Vagina (tissue), 2 donors: Measurements from ENCODE around the gene FHIT. TPM values are rescaled to one million over a fixed set of nuclear protein-coding genes. Genes with fewer than 3 reads are reported as not detected.

Experiments
- DNase-seq, 2 donors: peaks; one replicate each; pipeline ENCODE4 v3.0.0-alpha.2; 2017; ENCODE audit errors: extremely low spot score in 2 of 2
- H3K27ac ChIP-seq: fragments of 200-600 bp; sonication (generic); one replicate; pipeline ENCODE4 v1.5.1; 2019
- H3K27me3 ChIP-seq: fragments of 200-600 bp; sonication (generic); one replicate; pipeline ENCODE4 v1.5.1; 2019
- H3K36me3 ChIP-seq, 2 donors: fragments of 200-600 bp; sonication (generic); one replicate each; pipeline ENCODE4 v1.5.1; 2017 to 2019
- H3K4me1 ChIP-seq: fragments of 200-600 bp; sonication (generic); one replicate; pipeline ENCODE4 v1.5.1; 2019
- H3K4me3 ChIP-seq, 2 donors: fragments of 200-600 bp; sonication (generic); 1 replicate in 1 of 2; 2 replicates in 1 of 2; pipeline ENCODE4 v1.5.1; 2016 to 2019
- H3K9me3 ChIP-seq: fragments of 200-600 bp; sonication (generic); one replicate; pipeline ENCODE4 v1.5.1; 2019
- CTCF ChIP-seq, 3 experiments: fragments of 450-650 bp in 2 of 3; fragments of 200-600 bp in 1 of 3; sonication (generic) in 1 of 3; IDR thresholded peaks; one replicate each; pipeline ENCODE4 v1.5.1; 2017 to 2019; ENCODE audit warnings: antibody characterized with exemption in 3 of 3, mild to moderate bottlenecking in 2 of 3, moderate library complexity in 2 of 3
- POLR2A ChIP-seq, 2 donors: fragments of 450-650 bp; IDR thresholded peaks; one replicate each; pipeline ENCODE4 v1.6.1; 2017; ENCODE audit warnings: antibody characterized with exemption in 2 of 2, mild to moderate bottlenecking in 2 of 2, moderate library complexity in 2 of 2
- POLR2AphosphoS5 ChIP-seq, 2 donors: sonication (generic); formaldehyde crosslinking; IDR thresholded peaks; one replicate each; pipeline ENCODE4 v1.9.0; 2017; ENCODE audit warnings: antibody characterized with exemption in 2 of 2, mild to moderate bottlenecking in 2 of 2, low read depth in 1 of 2; ENCODE audit not compliant: insufficient read depth in 1 of 2
- intact Hi-C: fragments of 100-400 bp; cut with DNase I; formaldehyde crosslinking; loops from one replicate; pipeline ENCODE4 v1.15.1; 2023
- total RNA-seq: library from RNA; depleted of rRNA; stranded (reverse); fragments of >200 nt; gene quantifications from one replicate; pipeline ENCODE4 v1.2.3, GENCODE V29; 2016

The FHIT gene
- total RNA-seq, 1 donor from 2014 or later = 7.9 TPM

GRCh38 chr3:60781935-60782334 lies 469.3 kb downstream of the FHIT start:
- Histone ChIP-seq H3K4me3 (no peak overlapping the region), H3K27ac (no peak overlapping the region), H3K36me3 (no peaks in the 10 kb centered on the region), H3K27me3 (no peaks in the 10 kb centered on the region), H3K4me1 (no peaks in the 10 kb centered on the region), H3K9me3 (no peaks in the 10 kb centered on the region)
- DNase-seq = no peak
- TF ChIP-seq POLR2A (IDR thresholded peaks at IDR 0.05) (no peak), CTCF (IDR thresholded peaks at IDR 0.05) (no peak), POLR2AphosphoS5 (IDR thresholded peaks at IDR 0.05; ENCODE audit: insufficient read depth in 1 of 2, low read depth in 1 of 2) (no peak)
- intact Hi-C loops = no loop called here

GRCh38 chr3:60779637-60780036 lies 471.6 kb downstream of the FHIT start:
- H3K36me3 ChIP-seq = no peaks in the 10 kb centered on the region
- TF ChIP-seq POLR2A (IDR thresholded peaks at IDR 0.05) (no peak), POLR2AphosphoS5 (IDR thresholded peaks at IDR 0.05; ENCODE audit: insufficient read depth in 1 of 2, low read depth in 1 of 2) (no peak), CTCF (IDR thresholded peaks at IDR 0.05) (no peak)
- H3K27ac ChIP-seq = no peak overlapping the region
- DNase-seq = no peak
- H3K27me3 ChIP-seq = no peaks in the 10 kb centered on the region
- intact Hi-C loops = no loop called here
- no peak overlapping the region for H3K4me3 ChIP-seq
- no peaks in the 10 kb centered on the region for H3K4me1 ChIP-seq
- no peaks in the 10 kb centered on the region for H3K9me3 ChIP-seq

- TF ChIP-seq POLR2AphosphoS5 (IDR thresholded peaks at IDR 0.05; ENCODE audit: insufficient read depth in 1 of 2, low read depth in 1 of 2) (no peak), CTCF (IDR thresholded peaks at IDR 0.05) (no peak), POLR2A (IDR thresholded peaks at IDR 0.05) (no peak)
- intact Hi-C loops = no loop called here
- Histone ChIP-seq H3K4me1 (no peaks in the 10 kb centered on the region), H3K27ac (no peak overlapping the region), H3K27me3 (no peaks in the 10 kb centered on the region), H3K36me3 (no peaks in the 10 kb centered on the region), H3K4me3 (no peak overlapping the region), H3K9me3 (no peaks in the 10 kb centered on the region)
- DNase-seq = no peak
Observed at GRCh38 chr3:60775985-60776384, 475.3 kb downstream of the FHIT start.

- no peaks in the 10 kb centered on the region for H3K4me1 ChIP-seq
- intact Hi-C loops = no loop called here
Observed at GRCh38 chr3:60774617-60775016, 476.6 kb downstream of the FHIT start.

GRCh38 chr3:60772584-60772983 lies 478.7 kb downstream of the FHIT start:
- no peaks in the 10 kb centered on the region for H3K9me3 ChIP-seq
- no peak overlapping the region for H3K4me3 ChIP-seq
- intact Hi-C loops = no loop called here
- no peak overlapping the region for H3K27ac ChIP-seq
- H3K36me3 ChIP-seq = no peaks in the 10 kb centered on the region
- TF ChIP-seq POLR2A (IDR thresholded peaks at IDR 0.05) (no peak), CTCF (IDR thresholded peaks at IDR 0.05) (no peak), POLR2AphosphoS5 (IDR thresholded peaks at IDR 0.05; ENCODE audit: insufficient read depth in 1 of 2, low read depth in 1 of 2) (no peak)
- DNase-seq = no peak
- H3K4me1 ChIP-seq = no peaks in the 10 kb centered on the region
- no peaks in the 10 kb centered on the region for H3K27me3 ChIP-seq

More at GRCh38 chr3:60774617-60775016, 476.6 kb downstream of the FHIT start:
- no peak for TF ChIP-seq CTCF (IDR thresholded peaks at IDR 0.05)
- TF ChIP-seq POLR2A (IDR thresholded peaks at IDR 0.05) = no peak
- TF ChIP-seq POLR2AphosphoS5 (IDR thresholded peaks at IDR 0.05; ENCODE audit: insufficient read depth in 1 of 2, low read depth in 1 of 2) = no peak
- no peaks in the 10 kb centered on the region for H3K9me3 ChIP-seq
- H3K27me3 ChIP-seq = no peaks in the 10 kb centered on the region
- H3K36me3 ChIP-seq = no peaks in the 10 kb centered on the region
- no peak for DNase-seq
- H3K27ac ChIP-seq = no peak overlapping the region
- no peak overlapping the region for H3K4me3 ChIP-seq
